Stomach smooth muscle (tissue), 2 donors: ENCODE results near the gene TADA3.
A peak's percentile ranks its signal among the peaks of the same experiment; 100 is the strongest.

ENCODE experiments used
- H3K27ac ChIP-seq: one replicate; pipeline ENCODE4 v1.7.0; 2013; ENCODE audit warnings: mild to moderate bottlenecking, low read length, inconsistent platforms
- H3K27me3 ChIP-seq, 2 donors: one replicate each; pipeline ENCODE4 v1.7.0; 2013; ENCODE audit warnings: low read length in 2 of 2; ENCODE audit not compliant: insufficient read depth in 2 of 2, control insufficient read depth in 1 of 2
- H3K36me3 ChIP-seq, 2 donors: one replicate each; pipeline ENCODE4 v1.7.0; 2013; ENCODE audit warnings: low read length in 2 of 2; ENCODE audit not compliant: control insufficient read depth in 2 of 2, insufficient read depth in 2 of 2
- H3K4me1 ChIP-seq: one replicate; pipeline ENCODE4 v1.7.0; 2013; ENCODE audit warnings: low read length; ENCODE audit not compliant: control insufficient read depth, insufficient read depth
- H3K4me3 ChIP-seq, 2 donors: one replicate each; pipeline ENCODE4 v1.7.0; 2013; ENCODE audit warnings: low read length in 2 of 2
- H3K9ac ChIP-seq, 2 donors: one replicate each; pipeline ENCODE4 v1.7.0; 2013; ENCODE audit warnings: low read length in 2 of 2, mild to moderate bottlenecking in 1 of 2
- H3K9me3 ChIP-seq, 2 donors: one replicate each; pipeline ENCODE4 v1.7.0; 2013; ENCODE audit warnings: low read length in 2 of 2; ENCODE audit not compliant: control insufficient read depth in 2 of 2
- donor health status: healthy.
- donor health status: Pancreatic carcinoma.

Gene TADA3

DNA sequence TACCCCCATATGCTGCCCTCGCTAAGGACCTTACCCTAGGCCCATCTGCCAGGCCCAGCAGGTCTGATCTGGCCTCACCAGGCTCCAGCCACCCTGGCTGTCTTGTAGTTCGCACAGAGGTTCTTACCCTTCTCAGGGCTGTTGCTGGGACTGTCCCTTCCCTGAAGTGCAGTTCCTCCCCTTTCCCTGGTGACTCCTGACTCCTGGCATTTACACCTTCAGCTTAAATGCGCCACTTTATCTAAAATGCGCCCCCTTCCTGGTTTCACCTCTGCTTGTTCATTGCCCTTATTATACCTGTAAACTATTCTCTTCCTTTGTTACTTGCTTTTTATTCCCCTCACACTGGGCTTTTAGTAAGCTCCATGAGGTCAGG is 17.0 kb upstream of the TADA3 start:
- H3K4me3 ChIP-seq, result peak overlapping the region; percentile 78 to 81
- H3K9ac ChIP-seq, result peak overlapping the region; percentile 78 to 83
- H3K9me3 ChIP-seq, result no peaks in the 10 kb centered on the region
- peak overlapping the region; percentile 90 for H3K27ac ChIP-seq
- peaks cover 21% of the 10 kb centered on the region for H3K4me1 ChIP-seq
- H3K27me3 ChIP-seq, result no peaks in the 10 kb centered on the region
- H3K36me3 ChIP-seq, result peaks cover 22 to 35% of the 10 kb centered on the region in 2 donors

DNA sequence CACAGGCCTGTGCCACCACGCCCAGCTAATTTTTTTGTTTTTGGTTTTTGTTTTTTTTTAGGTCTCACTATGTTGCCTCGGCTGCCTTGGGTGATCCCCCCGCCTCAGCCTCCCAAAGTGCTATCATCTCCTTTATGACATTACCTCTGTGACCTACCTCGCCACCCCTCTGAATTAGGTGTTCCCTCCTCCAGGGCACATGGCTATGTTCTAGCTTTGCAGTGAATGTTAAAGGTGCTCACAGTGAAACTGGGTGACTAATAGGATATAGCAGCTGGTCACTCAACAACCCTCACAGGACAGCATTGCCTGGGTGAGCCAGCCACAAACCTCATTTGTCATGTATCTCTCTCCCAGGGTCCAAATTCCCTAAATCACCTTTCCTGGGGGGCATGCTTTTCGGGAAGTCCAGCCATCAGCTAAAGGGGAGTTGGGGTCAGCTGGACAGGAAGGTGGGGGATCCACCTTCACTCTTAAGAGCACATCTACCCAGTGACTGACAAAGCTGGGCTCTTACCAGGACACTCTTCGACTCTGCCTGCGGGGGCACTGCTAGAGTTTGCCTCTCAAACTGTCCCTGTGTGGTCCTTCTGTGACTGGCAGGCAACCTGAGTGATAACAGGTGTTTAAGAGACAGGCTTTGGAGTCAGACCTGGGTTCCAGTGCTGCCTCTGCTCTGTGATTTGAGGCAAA is 16.2 kb upstream of the TADA3 start:
- Histone ChIP-seq H3K4me1 (peaks cover 21% of the 10 kb centered on the region), H3K27ac (peak overlapping the region; percentile 90), H3K27me3 (no peaks in the 10 kb centered on the region), H3K4me3 (no peak overlapping the region), H3K9me3 (no peaks in the 10 kb centered on the region), H3K36me3 (peaks cover 29 to 42% of the 10 kb centered on the region in 2 donors), H3K9ac (no peak overlapping the region)

DNA sequence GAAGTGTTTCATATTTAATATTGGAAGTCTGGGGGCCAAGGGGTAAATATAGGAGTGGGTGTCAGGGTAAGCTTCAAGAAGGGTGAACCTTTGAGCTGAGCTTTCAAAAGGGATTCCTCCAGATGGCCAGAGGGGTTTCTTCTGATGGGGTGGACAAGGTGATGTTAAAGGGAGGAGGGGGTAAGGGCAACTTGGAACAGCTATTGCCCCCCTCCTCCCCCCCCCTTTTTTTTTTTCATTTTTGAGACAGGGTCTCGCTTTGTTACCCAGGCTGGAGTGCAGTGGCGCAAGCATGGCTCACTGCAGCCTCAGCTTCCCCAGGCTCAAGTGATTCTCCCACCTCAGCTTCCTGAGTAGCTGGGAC is 15.7 kb upstream of the TADA3 start:
- peaks cover 21% of the 10 kb centered on the region for H3K4me1 ChIP-seq
- peaks cover 33 to 47% of the 10 kb centered on the region in 2 donors for H3K36me3 ChIP-seq
- H3K27me3 ChIP-seq, result no peaks in the 10 kb centered on the region
- no peak overlapping the region for H3K9ac ChIP-seq
- H3K27ac ChIP-seq, result no peak overlapping the region
- no peaks in the 10 kb centered on the region for H3K9me3 ChIP-seq
- H3K4me3 ChIP-seq, result no peak overlapping the region

DNA sequence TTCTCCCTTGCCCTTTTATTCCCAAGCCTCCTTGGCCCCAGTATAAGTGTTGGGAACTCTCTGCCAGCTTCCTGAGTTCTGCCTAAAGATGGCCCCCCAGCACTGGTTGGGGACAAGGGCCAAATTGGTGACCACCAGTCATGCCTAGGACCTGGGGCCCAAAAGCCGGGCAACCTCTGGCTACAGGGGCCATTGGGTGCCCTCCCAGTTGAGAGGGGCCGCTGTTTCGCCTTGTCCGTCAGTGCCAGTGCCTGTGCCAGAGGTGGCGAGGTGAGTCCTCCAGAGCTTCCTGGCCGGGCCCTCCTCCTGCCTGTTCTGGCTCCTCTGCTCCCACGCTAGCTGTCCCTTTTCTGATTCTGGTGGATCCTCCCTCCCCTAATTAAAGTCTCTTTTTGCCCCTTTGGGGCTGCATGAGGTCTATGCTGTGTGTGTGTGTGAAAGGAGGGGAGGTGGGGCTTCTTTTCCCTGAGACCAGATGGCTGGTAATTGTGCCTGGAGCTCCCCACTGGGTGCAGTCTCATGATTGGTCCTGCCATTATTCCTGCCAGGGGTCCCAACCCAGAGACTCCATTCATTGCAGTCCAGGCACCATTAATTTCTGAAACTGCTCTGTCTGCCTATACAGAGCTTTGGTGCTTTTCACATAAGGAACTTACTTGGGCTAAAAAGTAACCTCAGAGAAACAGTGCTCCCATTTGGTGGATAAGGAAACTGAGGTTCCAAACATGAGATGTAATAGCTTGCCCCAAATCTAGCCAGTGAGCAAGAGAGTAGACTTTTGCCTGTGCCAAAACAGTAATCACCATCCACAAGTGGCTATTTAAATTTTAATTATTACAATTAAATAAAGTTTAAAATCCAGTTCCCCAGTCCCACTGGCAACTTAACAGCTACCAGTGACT is 14.7 kb upstream of the TADA3 start:
- H3K4me1 ChIP-seq, result peaks cover 21% of the 10 kb centered on the region
- H3K27ac ChIP-seq, result no peak overlapping the region
- peaks cover 33 to 45% of the 10 kb centered on the region in 2 donors for H3K36me3 ChIP-seq

DNA sequence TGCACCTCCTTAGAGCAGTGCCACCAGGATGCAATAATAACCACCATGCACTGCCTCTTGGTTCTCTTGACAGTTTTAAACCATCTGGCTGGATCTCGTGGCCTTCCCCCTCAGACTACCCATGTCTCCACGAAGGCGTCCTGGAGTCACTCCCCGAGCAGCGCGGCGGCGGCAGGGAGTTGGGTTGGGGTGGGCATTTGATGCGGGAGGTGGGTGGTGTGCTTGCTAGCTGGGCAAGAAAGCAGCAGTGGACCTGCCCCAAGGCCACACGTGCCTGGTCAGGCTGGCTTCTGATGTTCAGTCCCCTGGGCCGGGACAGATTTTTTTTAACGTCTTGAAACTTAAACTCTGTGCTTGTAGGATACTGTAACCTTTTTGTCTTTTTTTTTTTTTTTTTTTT is 13.9 kb upstream of the TADA3 start:
- Histone ChIP-seq H3K4me1 (peaks cover 20% of the 10 kb centered on the region), H3K36me3 (peaks cover 40 to 51% of the 10 kb centered on the region in 2 donors), H3K4me3 (no peak overlapping the region), H3K27ac (no peak overlapping the region), H3K9me3 (no peaks in the 10 kb centered on the region), H3K9ac (no peak overlapping the region), H3K27me3 (no peaks in the 10 kb centered on the region)

More for the DNA sequence above, 14.7 kb upstream of the TADA3 start:
- Histone ChIP-seq H3K27me3 (no peaks in the 10 kb centered on the region), H3K9me3 (no peaks in the 10 kb centered on the region), H3K9ac (no peak overlapping the region), H3K4me3 (no peak overlapping the region)

DNA sequence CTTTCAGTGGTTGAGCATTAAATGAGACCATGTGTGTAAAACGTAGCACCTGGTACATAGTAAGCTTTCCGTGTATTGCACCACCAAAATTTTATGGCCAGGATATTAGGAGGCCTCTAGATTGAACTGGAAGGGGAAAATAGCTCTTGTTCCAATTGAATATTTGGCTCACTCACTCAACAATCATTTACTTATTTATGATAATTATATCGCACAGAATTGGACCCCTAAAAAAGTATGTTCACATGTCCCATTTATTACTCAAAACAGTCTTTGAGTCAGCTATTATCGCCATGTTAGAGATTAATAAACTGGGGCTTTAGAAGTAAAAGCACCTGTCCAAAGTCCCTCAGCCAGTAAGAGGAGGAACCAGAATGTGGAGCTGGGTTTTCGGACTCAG is 12.7 kb upstream of the TADA3 start:
- no peak overlapping the region for H3K9ac ChIP-seq
- H3K36me3 ChIP-seq, result peaks cover 44 to 59% of the 10 kb centered on the region in 2 donors
- H3K4me1 ChIP-seq, result peaks cover 12% of the 10 kb centered on the region
- no peaks in the 10 kb centered on the region for H3K27me3 ChIP-seq
- H3K4me3 ChIP-seq, result no peak overlapping the region
- H3K9me3 ChIP-seq, result no peaks in the 10 kb centered on the region
- H3K27ac ChIP-seq, result no peak overlapping the region

DNA sequence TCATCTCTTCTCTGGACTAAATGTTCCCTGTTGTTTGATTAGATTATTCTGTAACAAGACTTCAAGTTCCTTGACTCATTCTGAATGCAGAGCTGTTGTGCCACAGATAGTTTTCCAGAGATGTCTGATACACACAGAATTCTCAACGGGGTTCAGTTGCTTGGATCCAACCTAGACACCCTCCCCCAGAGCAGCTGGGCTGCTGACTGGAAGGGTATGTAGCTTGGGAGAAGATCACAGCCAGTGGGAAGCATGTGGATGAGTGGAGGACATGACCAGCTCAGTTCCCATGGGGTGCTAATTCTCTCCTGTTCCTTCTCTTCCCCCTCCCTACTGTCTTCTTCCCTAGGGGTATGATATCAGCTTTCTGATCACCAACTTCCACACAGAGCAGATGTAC is 11.2 kb upstream of the TADA3 start:
- no peak overlapping the region for H3K27ac ChIP-seq
- peaks cover 56 to 71% of the 10 kb centered on the region in 2 donors for H3K36me3 ChIP-seq
- H3K4me1 ChIP-seq, result no peaks in the 10 kb centered on the region
- H3K27me3 ChIP-seq, result no peaks in the 10 kb centered on the region
- H3K9ac ChIP-seq, result no peak overlapping the region
- H3K9me3 ChIP-seq, result no peaks in the 10 kb centered on the region
- H3K4me3 ChIP-seq, result no peak overlapping the region

DNA sequence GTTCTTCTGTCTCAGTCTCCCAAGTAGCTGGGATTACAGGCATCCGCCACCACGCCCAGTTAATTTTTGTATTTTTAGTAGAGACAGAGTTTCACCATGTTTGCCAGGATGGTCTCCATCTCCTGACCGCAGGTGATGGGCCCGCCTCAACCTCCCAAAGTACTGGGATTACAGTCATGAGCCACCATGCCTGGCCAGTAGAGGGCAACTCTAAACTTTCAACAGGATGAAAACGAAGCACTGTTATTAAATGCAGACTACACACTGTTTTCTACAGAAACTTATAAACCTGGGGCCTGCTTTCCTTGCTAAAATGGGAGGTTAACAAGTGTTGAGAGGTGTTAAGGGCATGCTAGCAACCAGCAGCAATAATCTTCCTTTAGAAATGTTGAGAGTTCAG is 8.3 kb upstream of the TADA3 start:
- Histone ChIP-seq H3K4me1 (peaks cover 3% of the 10 kb centered on the region), H3K36me3 (peaks cover 59 to 63% of the 10 kb centered on the region in 2 donors), H3K9ac (no peak overlapping the region), H3K4me3 (no peak overlapping the region), H3K27me3 (no peaks in the 10 kb centered on the region), H3K27ac (no peak overlapping the region), H3K9me3 (no peaks in the 10 kb centered on the region)

DNA sequence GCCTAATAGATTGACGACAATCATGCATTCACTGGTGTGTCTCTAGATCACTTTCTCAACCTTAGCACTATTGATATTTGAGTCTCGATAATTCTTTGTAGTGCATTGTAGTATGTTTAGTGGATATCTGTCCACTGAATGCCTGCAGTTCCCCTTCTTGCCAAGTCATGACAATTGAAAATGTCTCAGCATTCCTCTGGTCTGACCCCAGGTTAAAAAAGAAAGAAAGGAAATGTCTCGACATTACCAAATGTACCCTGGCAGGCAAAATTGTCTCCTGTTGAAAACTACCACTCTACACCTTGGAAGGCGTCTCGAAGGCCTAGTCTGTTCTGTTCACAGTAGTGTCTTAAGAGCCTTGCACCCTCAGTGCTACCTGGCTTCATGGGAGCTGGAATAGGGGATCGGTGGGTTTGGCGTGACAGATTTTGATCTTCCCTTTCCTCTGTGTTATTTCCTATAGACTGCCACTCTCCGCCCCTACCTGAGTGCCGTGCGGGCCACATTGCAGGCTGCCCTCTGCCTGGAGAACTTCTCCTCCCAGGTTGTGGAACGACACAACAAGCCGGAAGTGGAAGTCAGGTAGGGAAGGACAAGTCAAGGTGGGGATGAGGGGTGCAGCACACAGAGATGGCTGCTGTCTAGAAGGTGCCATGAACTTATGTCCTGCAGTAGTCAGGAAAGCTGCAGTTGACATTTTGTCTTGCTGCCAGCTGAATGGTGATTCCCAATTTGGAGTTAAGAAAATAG is 5.1 kb upstream of the TADA3 start:
- Histone ChIP-seq H3K36me3 (peaks cover 38 to 40% of the 10 kb centered on the region in 2 donors), H3K4me3 (no peak overlapping the region), H3K9ac (no peak overlapping the region), H3K9me3 (no peaks in the 10 kb centered on the region), H3K27ac (no peak overlapping the region), H3K27me3 (no peaks in the 10 kb centered on the region), H3K4me1 (peaks cover 17% of the 10 kb centered on the region)

DNA sequence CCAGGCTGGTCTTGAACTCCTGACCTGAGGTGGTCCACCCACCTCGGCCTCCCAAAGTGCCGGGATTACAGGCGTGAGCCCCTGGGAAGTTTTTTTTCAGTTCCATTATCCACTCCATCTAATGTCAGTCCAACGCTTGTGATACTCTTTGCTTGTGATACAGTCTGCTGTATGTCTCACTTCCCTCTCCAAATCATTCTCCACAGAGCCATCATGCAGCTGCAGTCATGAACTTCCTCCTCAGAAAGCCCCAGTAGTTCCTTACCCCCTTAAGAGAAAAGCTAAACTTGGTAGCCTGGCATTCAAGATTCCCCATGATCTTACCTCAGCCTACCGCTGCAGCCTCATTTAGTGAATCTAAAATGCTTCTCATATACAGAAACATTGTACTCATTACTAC is 2.9 kb upstream of the TADA3 start:
- Histone ChIP-seq H3K9me3 (no peaks in the 10 kb centered on the region), H3K4me3 (no peak overlapping the region), H3K27ac (no peak overlapping the region), H3K36me3 (peaks cover 33 to 34% of the 10 kb centered on the region in 2 donors), H3K9ac (no peak overlapping the region), H3K27me3 (no peaks in the 10 kb centered on the region), H3K4me1 (peaks cover 36% of the 10 kb centered on the region)
